ENCODE measurements around the gene FBXO2.
"Not testable (repeated sequence)": the region's sequence is repeated elsewhere in the genome, so short reads cannot be mapped to it uniquely, and the experiment has no call there.

The FBXO2 gene

GRCh38 chr1:11651017-11651416 is 3.2 kb downstream of the FBXO2 start:
- no peak for DNase-seq

- DNase-seq: peak; percentile 57
Observed at GRCh38 chr1:11650331-11650991, 3.8 kb downstream of the FBXO2 start.

DNA sequence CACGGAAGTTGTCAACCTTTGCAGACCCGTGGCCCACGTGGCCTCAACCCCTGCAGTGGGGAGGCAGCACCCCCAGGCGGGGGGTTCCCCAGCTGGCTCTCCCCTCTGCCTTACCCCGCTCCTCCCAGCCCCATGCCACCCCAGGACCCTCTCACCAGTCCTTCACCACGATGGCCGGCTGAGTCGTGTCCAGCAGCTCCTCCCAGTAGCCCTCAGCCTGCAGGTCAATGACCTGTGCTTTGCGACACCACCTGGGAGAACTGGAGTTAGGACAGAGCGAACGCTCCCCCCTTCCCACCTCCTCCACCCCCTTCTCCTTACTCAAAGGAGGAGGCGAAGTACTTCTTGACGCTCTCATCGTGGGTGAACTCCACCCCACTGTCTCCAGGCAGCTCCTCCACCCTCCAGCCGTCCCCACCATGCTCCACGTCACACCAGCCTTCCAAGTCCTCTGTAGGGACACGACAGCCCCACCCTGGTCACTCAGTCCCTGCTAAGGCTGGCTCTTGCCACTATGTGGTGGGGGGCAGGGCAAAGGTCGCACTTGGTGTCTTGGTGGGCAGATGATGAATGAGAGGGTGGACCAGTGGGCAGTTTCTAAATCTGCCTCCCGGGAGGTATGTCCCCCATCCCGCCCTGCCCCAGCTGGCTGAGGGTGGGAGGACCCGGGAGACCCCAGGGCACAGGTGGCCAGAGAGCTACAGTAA is 4.5 kb downstream of the FBXO2 start:
- no peak for DNase-seq

GRCh38 chr1:11649237-11649623 is 5.0 kb downstream of the FBXO2 start:
- DNase-seq: no peak

- no peak for DNase-seq
Observed at GRCh38 chr1:11648732-11649158, 5.5 kb downstream of the FBXO2 start.

- no peak for DNase-seq
Observed at GRCh38 chr1:11648039-11648438, 6.2 kb downstream of the FBXO2 start.

DNA sequence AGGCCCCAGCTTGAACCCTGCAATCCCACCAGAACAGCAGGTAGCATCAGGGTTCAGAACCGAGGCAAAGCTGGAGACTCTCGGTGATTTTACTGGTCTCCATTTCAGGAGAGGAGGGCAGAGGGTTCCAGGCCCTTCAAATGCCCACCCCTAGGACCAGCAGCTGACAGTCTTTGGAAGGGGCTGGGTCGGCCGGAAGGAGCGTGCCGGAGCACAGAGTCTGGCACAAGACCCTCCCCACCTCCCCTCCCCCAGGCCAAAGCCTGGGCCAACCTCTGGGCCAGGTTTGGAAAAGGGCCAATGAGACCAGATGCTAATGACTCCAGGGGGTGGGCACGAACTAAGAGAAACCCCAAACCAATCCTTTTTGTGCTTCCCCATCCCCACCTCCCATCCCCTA is 6.9 kb downstream of the FBXO2 start:
- no peak for DNase-seq

DNA sequence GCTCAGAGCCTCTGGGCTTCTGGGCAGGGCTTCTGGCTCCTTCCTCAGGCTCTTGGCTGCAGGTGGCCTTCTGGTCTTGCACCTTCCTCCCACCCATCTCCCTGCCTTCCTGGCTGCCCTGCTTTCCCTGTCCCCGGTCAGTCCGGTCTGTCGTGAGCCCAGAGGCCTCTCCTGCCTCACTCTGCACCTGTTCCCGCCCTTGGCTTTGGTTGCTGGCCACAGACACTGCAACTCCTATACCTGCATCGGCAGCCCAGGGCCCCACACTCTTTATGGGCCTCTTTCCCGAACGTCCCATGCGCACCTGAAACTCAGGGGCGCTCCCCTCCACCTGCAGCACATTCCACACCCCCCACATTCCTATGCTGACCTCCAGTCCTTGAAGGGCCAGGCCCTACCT is 7.9 kb downstream of the FBXO2 start:
- DNase-seq: no peak

- peak; percentile 77 for DNase-seq
Observed at GRCh38 chr1:11645670-11646265, 8.5 kb downstream of the FBXO2 start.

GRCh38 chr1:11645270-11645669 is 9.0 kb downstream of the FBXO2 start:
- DNase-seq: no peak

DNA sequence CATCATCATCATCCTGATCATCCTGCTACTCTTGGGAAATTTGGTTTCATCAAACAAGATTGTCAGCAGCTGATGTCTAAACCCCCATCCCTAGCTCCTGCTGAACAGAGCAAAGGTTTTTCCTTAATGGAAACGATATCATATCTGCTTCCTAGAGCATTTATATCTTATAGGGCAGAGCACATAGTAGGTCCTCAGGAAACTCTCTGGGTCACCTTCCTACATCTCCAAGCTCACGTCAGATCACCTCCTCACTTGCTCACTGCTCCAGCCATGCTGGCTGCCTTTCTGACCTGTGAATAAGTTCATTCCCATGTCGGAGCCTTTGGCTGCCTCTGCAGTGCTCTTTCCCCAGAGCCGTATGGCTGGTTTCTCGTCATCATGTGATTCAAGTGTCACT is 10.4 kb downstream of the FBXO2 start:
- no peak for DNase-seq

DNA sequence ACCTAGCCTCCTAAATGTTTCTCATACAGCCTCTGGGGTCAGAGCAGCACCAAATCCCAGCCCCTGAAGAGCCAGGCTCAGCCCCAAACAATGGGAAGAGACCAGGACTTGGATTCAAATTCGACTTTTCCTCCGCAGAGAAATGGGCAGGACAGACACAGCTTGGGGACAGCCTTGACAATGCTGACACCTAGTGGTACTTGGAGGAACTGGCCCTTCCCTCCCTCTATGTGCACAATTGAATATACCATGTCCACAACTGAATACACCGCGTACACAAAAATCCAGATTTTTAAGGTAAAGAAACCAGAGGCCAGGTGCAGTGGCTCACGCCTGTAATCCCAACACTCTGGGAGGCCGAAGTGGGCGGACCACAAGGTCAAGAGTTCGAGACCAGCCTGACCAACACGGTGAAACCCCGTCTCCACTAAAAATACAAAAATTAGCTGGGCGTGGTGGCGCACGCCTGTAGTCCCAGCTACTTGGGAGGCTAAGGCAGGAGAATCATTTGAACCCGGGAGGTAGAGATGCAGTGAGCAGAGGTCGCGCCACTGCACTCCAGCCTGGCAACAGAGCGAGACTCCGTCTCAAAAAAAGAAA is 11.7 kb downstream of the FBXO2 start:
- DNase-seq: not testable (repeated sequence)

GRCh38 chr1:11641776-11642305 is 12.4 kb downstream of the FBXO2 start:
- DNase-seq: no peak

DNA sequence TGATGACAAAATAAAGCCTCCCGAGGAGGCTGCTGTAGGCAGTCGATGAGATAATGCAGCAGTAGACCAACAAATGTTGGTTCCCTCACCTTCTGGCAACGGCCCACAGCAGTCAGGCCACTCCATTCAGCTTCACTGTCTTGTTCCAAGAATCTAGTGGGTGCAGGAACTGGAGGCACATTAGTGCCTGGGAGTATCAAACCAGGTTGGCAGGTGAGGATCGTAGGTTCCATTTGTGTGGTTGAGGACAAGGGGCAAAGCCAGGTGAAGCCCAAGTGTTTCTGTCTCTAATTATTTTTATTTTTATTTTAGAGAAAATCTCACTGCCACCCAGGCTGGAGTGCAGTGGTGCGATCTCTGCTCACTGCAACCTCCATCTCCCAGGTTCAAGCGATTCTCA is 13.3 kb downstream of the FBXO2 start:
- no peak for DNase-seq

DNA sequence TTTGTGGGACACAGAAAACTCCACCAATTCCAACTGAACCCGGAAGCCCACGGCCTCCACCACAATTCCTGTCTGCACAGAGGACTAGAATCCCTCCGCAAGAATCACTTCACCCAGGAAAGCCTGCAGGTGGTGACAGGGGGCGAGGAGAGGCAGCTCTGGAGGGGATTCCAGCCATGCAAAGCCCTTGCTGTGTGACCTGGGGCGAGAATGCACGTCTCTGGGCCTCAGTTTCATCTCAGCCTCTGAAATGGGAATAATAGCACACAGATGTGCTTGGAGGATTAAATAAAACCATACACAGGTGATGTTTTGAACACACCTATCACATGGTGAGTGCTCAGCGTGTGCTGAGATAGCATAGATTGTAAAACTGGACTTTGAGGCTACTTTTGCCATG is 14.1 kb downstream of the FBXO2 start:
- no peak for DNase-seq

GRCh38 chr1:11639372-11639771 is 14.9 kb downstream of the FBXO2 start:
- no peak for DNase-seq

- DNase-seq: no peak
Observed at GRCh38 chr1:11638121-11638520, 16.1 kb downstream of the FBXO2 start.

- no peak for DNase-seq
Observed at GRCh38 chr1:11634365-11635192, 19.6 kb downstream of the FBXO2 start.

GRCh38 chr1:11629184-11630016 is 24.8 kb downstream of the FBXO2 start:
- DNase-seq: no peak

DNA sequence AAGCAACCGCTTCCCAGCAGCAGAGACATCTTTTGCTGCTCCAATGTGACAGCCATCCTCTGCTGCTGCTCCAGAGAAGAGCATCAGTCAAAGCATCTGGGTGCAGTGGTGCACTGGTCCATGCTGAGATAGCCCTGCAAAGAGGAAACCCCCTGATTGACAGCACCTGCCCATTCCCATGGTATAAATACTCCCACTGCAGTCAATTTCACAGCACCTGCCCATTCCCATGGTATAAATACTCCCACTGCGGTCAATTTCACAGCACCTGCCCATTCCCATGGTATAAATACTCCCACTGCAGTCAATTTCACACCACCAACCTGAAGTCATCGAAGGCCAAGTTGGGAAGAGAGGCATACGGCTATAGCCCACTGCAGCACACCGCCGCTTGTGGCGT is 25.5 kb downstream of the FBXO2 start:
- no peak for DNase-seq

GRCh38 chr1:11626551-11626950 is 27.7 kb downstream of the FBXO2 start:
- DNase-seq: no peak

DNA sequence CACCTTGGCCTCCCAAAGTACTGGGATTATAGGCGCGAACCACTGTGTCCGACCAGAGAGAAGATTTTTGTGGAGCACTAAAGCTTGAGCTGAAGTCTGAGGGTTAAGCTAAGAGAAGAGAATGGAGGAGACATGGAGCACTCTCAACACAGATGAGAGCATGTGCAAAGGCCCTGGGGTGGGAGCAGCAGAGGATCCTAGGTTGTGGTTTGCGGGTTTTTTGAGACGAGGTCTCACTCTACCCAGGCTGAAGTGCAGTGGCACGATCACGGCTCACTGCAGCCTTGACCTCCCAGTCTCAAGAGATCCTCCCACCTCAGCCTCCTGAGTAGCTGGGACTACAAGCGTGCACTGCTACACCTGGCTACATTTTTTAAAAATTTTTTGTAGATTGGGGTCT is 30.5 kb downstream of the FBXO2 start:
- no peak for DNase-seq
